PC-3 (cell line): ENCODE measurements around the gene KDM4C. TPM values are rescaled to one million over a fixed set of nuclear protein-coding genes. Genes with fewer than 3 reads are reported as not detected.

ENCODE experiments used
- ATAC-seq: fragments of 200-7000 bp; cut with Tn5 transposase; 2 replicates; pipeline ENCODE4 v1.9.1; 2020; ENCODE audit warnings: mild to moderate bottlenecking, moderate library complexity
- BruUV-seq: library from RNA; stranded (reverse); fragments of 400-500 nt; replicated peaks from 2 replicates; lab custom pipeline; 2021; lab: Mats Ljungman, UMichigan
- CTCF ChIA-PET: fragments of 300-600 bp; sonication (Branson Sonifier 250); formaldehyde crosslinking; loops from one replicate; lab custom pipeline; 2022; ENCODE audit warnings: antibody characterized with exemption; lab: Charles Lee
- POLR2A ChIA-PET: fragments of 300-600 bp; sonication (Branson Sonifier 250); formaldehyde crosslinking; loops from one replicate; lab custom pipeline; 2022; ENCODE audit warnings: antibody characterized with exemption; ENCODE audit not compliant: unreplicated experiment; lab: Charles Lee
- DNase-seq: peaks from one replicate; pipeline ENCODE4 v3.0.0-alpha.2; 2015
- H2AFZ ChIP-seq: fragments of 300-600 bp; sonication (generic); 2 replicates; pipeline ENCODE4 v1.6.0; 2016; ENCODE audit warnings: antibody characterized with exemption, low read length
- H3F3A ChIP-seq: fragments of 300-600 bp; sonication (generic); one replicate; pipeline ENCODE4 v1.6.0; 2017; ENCODE audit warnings: antibody characterized with exemption, low read length, control low read depth, mild to moderate bottlenecking; ENCODE audit not compliant: unreplicated experiment
- H3K27ac ChIP-seq: fragments of 300-600 bp; sonication (generic); 2 replicates; pipeline ENCODE4 v1.5.1; 2016; ENCODE audit warnings: mild to moderate bottlenecking, low read length
- H3K27me3 ChIP-seq: fragments of 300-600 bp; sonication (generic); 2 replicates; pipeline ENCODE4 v1.6.1; 2016; ENCODE audit warnings: low read length, mixed read lengths
- H3K36me3 ChIP-seq: fragments of 300-600 bp; sonication (generic); 2 replicates; pipeline ENCODE4 v1.6.1; 2016; ENCODE audit warnings: low read depth, mixed run types, low read length, mixed read lengths
- H3K4me1 ChIP-seq: fragments of 300-600 bp; sonication (generic); 2 replicates; pipeline ENCODE4 v1.5.1; 2016; ENCODE audit warnings: low read length; ENCODE audit not compliant: insufficient read depth
- H3K4me2 ChIP-seq: fragments of 300-600 bp; sonication (generic); 2 replicates; pipeline ENCODE4 v1.6.0; 2016; ENCODE audit warnings: low read length
- H3K4me3 ChIP-seq: fragments of 300-600 bp; sonication (generic); 2 replicates; pipeline ENCODE4 v1.5.1; 2016; ENCODE audit warnings: mild to moderate bottlenecking, low read length, mixed read lengths
- H3K79me2 ChIP-seq: fragments of 300-600 bp; sonication (generic); 2 replicates; pipeline ENCODE4 v1.6.1; 2017; ENCODE audit warnings: low read length, mixed read lengths
- H3K9ac ChIP-seq: fragments of 300-600 bp; sonication (generic); 2 replicates; pipeline ENCODE4 v1.6.0; 2016; ENCODE audit warnings: mild to moderate bottlenecking, low read length
- H3K9me2 ChIP-seq: fragments of 300-600 bp; sonication (generic); replicated peaks from 2 replicates; pipeline ENCODE4 v1.6.1; 2016; ENCODE audit warnings: mixed run types, low read length, mixed read lengths
- H3K9me3 ChIP-seq: fragments of 300-600 bp; sonication (generic); 2 replicates; pipeline ENCODE4 v1.6.1; 2016; ENCODE audit warnings: low read length, mixed read lengths
- H4K20me1 ChIP-seq: fragments of 300-600 bp; sonication (generic); 2 replicates; pipeline ENCODE4 v1.6.1; 2016; ENCODE audit warnings: low read length, mixed read lengths
- EZH2 ChIP-seq: fragments of 300-600 bp; sonication (generic); IDR thresholded peaks from one replicate; pipeline ENCODE4 v1.6.1; 2017; ENCODE audit warnings: antibody characterized with exemption, mild to moderate bottlenecking, low read length; ENCODE audit not compliant: unreplicated experiment
- EZH2phosphoT487 ChIP-seq: fragments of 300-600 bp; sonication (generic); IDR thresholded peaks from 2 replicates; pipeline ENCODE4 v1.6.1; 2018; ENCODE audit warnings: mild to moderate bottlenecking, antibody characterized with exemption, low read length, borderline replicate concordance
- intact Hi-C: fragments of 100-400 bp; cut with micrococcal nuclease; formaldehyde crosslinking; loops from 2 replicates; pipeline ENCODE4 v1.9.0; 2023
- total RNA-seq: library from RNA; depleted of rRNA; stranded (reverse); fragments of >200 nt; gene quantifications from 2 replicates; pipeline ENCODE4 v1.2.3, GENCODE V29; 2014
- TF ChIP-seq, protein P1 (sequence below): fragments of 300-600 bp; sonication (generic); conservative IDR thresholded peaks from 2 replicates; pipeline ENCODE4 v1.5.1; 2017; ENCODE audit warnings: antibody characterized with exemption, low read depth, mild to moderate bottlenecking, low read length

Gene KDM4C
- total RNA-seq, 1 experiment from 2014 or later = 27.0 TPM

DNA sequence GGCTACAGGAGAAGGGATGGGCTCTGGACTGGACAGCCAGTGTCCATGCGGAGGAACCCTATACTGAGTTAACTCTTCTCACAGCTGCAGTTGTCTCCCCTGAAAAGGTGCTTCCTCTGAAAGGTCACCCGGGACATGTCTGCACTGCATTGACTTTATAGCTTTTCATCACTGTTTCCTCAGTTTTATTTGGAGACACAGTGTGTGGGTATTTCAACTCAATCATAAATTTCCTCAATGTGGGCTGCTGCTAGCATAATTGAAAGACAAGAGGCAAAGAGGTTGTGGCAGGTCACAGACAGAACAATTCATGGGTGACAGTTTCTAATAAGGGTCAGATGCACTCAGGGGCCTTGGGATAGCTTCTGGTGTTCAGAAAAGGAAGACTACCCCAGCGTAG, 336.8 kb downstream of the KDM4C start:
- no peak overlapping the region for H3K4me3 ChIP-seq
- H3K36me3 ChIP-seq = no peaks in the 10 kb centered on the region
- DNase-seq (no peak), ATAC-seq (no peak)
- H2AFZ ChIP-seq = no peak overlapping the region
- H3F3A ChIP-seq = no peaks in the 10 kb centered on the region
- no peak overlapping the region for H3K9ac ChIP-seq
- intact Hi-C loops = no loop called here
- H3K9me2 ChIP-seq = no peaks in the 10 kb centered on the region
- BruUV-seq = no TSS peak
- H4K20me1 ChIP-seq = no peaks in the 10 kb centered on the region
- POLR2A ChIA-PET = no interaction called here
- CTCF ChIA-PET = no interaction called here
- TF ChIP-seq, protein P1, sequence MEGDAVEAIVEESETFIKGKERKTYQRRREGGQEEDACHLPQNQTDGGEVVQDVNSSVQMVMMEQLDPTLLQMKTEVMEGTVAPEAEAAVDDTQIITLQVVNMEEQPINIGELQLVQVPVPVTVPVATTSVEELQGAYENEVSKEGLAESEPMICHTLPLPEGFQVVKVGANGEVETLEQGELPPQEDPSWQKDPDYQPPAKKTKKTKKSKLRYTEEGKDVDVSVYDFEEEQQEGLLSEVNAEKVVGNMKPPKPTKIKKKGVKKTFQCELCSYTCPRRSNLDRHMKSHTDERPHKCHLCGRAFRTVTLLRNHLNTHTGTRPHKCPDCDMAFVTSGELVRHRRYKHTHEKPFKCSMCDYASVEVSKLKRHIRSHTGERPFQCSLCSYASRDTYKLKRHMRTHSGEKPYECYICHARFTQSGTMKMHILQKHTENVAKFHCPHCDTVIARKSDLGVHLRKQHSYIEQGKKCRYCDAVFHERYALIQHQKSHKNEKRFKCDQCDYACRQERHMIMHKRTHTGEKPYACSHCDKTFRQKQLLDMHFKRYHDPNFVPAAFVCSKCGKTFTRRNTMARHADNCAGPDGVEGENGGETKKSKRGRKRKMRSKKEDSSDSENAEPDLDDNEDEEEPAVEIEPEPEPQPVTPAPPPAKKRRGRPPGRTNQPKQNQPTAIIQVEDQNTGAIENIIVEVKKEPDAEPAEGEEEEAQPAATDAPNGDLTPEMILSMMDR = no peak
- TF ChIP-seq EZH2phosphoT487 = no peak
- TF ChIP-seq EZH2 = no peak
- H3K9me3 ChIP-seq = no peaks in the 10 kb centered on the region
- H3K4me1 ChIP-seq = peaks cover 11% of the 10 kb centered on the region; the same call in 1 of the 2 replicates
- no peaks in the 10 kb centered on the region for H3K79me2 ChIP-seq
- H3K27ac ChIP-seq = no peak overlapping the region
- no peaks in the 10 kb centered on the region for H3K27me3 ChIP-seq
- H3K4me2 ChIP-seq = no peak overlapping the region

DNA sequence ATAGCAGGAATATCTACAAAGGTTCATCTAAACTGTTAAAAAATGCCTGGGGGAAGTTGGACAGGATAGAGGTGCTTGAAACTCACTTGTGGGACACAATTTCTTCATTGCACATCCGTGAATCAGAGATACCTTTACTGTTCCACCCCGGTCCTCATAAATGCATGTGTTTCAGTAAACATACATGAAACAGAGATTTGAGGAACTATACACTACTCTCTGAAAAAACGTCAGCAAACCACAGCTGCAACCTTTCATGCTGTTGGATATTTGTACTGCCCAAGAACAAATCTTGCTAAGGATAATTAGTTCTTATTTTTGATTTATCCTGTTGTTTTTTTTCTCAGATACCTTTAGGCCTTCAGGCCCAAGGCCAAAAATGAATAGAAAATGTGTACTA, 337.3 kb downstream of the KDM4C start:
- Histone ChIP-seq H3K4me2 (no peak overlapping the region), H4K20me1 (no peaks in the 10 kb centered on the region), H3F3A (no peaks in the 10 kb centered on the region), H2AFZ (no peak overlapping the region), H3K4me1 (peaks cover 11% of the 10 kb centered on the region; the same call in 1 of the 2 replicates), H3K9ac (no peak overlapping the region), H3K27me3 (no peaks in the 10 kb centered on the region), H3K27ac (no peak overlapping the region), H3K36me3 (no peaks in the 10 kb centered on the region), H3K79me2 (no peaks in the 10 kb centered on the region), H3K9me3 (no peaks in the 10 kb centered on the region), H3K4me3 (no peak overlapping the region), H3K9me2 (no peaks in the 10 kb centered on the region)
- intact Hi-C loops = no loop called here
- BruUV-seq = no TSS peak
- ATAC-seq (no peak), DNase-seq (no peak)
- TF ChIP-seq, protein P1 = no peak
- TF ChIP-seq EZH2 = no peak
- no peak for TF ChIP-seq EZH2phosphoT487
- ChIA-PET POLR2A (no interaction called here), CTCF (no interaction called here)

DNA sequence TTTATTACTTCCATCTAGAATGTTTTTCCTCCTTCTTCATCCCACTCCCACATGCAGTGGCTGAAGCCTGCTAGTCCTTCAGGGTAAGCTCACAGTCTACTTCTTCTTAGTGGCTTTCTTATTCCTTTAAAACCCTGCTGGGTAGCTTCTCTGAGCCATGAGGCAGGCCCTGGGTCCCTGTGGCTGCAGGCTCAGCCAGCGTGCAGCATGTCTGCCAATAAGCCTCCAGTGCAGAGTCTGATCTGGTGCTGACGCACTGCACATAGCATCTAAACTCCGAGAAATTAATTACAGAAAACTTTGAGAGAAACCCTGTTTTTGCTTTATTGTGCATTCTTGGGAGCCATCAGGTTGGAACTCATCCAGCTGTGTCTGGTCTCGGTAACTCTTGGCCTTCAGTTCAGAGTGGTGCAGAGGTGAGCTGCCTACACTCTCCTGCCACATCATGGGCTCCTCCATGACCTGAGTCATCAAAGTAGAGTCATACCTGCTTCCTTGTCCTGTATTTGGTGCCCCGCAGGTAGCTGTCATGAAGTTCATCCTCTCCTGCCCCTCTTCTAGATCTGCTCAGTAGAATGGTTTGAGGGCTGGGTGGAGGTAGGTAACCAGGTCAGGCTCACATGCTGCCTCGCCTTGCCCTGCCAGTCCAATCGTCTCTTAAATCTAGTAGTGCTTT, 339.4 kb downstream of the KDM4C start:
- no peaks in the 10 kb centered on the region for H3K9me2 ChIP-seq
- no peak overlapping the region for H3K9ac ChIP-seq
- no peaks in the 10 kb centered on the region for H4K20me1 ChIP-seq
- no peak overlapping the region for H3K4me3 ChIP-seq
- TF ChIP-seq, protein P1 = no peak
- TF ChIP-seq EZH2 (no peak), EZH2phosphoT487 (no peak)
- H3F3A ChIP-seq = no peaks in the 10 kb centered on the region
- no peaks in the 10 kb centered on the region for H3K79me2 ChIP-seq
- intact Hi-C loops = no loop called here
- DNase-seq = peak; percentile 28
- no peak overlapping the region for H3K4me2 ChIP-seq
- no peak overlapping the region for H2AFZ ChIP-seq
- peak; percentile 57 for ATAC-seq
- no peak overlapping the region for H3K27ac ChIP-seq
- H3K9me3 ChIP-seq = no peaks in the 10 kb centered on the region
- peaks cover 11% of the 10 kb centered on the region; the same call in 1 of the 2 replicates for H3K4me1 ChIP-seq
- POLR2A ChIA-PET = no interaction called here
- no TSS peak for BruUV-seq
- no peaks in the 10 kb centered on the region for H3K36me3 ChIP-seq
- CTCF ChIA-PET = no interaction called here
- no peaks in the 10 kb centered on the region for H3K27me3 ChIP-seq
